IPS DF 6.9 (cell line): ENCODE measurements around the gene IRAK2.

Source experiments
- DNase-seq: peaks from one replicate; pipeline ENCODE4 v3.0.0-alpha.2; 2013; ENCODE audit warnings: low read depth, low spot score
- H3K27ac ChIP-seq: one replicate; pipeline ENCODE4 v1.5.1; 2013; ENCODE audit warnings: low read length, control low read depth
- H3K27me3 ChIP-seq: 2 replicates; pipeline ENCODE4 v1.6.1; 2013; ENCODE audit warnings: mild to moderate bottlenecking, low read length; ENCODE audit not compliant: control insufficient read depth, insufficient read depth
- H3K36me3 ChIP-seq: 2 replicates; pipeline ENCODE4 v1.6.1; 2013; ENCODE audit warnings: low read length; ENCODE audit not compliant: control insufficient read depth, insufficient read depth
- H3K4me1 ChIP-seq: 2 replicates; pipeline ENCODE4 v1.6.1; 2013; ENCODE audit warnings: low read length; ENCODE audit not compliant: control insufficient read depth, insufficient read depth
- H3K4me3 ChIP-seq: 2 replicates; pipeline ENCODE4 v1.5.1; 2013; ENCODE audit warnings: mild to moderate bottlenecking, low read length
- H3K9me3 ChIP-seq: 2 replicates; pipeline ENCODE4 v1.6.1; 2013; ENCODE audit warnings: low read length, inconsistent platforms; ENCODE audit not compliant: control insufficient read depth, insufficient read depth
- WGBS: extraction: QIAGEN DNeasy Blood & Tissue Kit; methylation state at CpG from one replicate; pipeline ENCODE4 v1.1.7; 2013; ENCODE audit warnings: mixed read lengths, missing lambda C conversion rate; ENCODE audit not compliant: insufficient read length, insufficient coverage; 5-methylcytosine and 5-hydroxymethylcytosine counted together

The IRAK2 gene

GRCh38 chr3:10224794-10225665, 60.3 kb downstream of the IRAK2 start:
- H3K27ac ChIP-seq: no peak overlapping the region
- H3K4me1 ChIP-seq: peaks cover 2% of the 10 kb centered on the region; the same call in 1 of the 2 replicates
- no peaks in the 10 kb centered on the region for H3K9me3 ChIP-seq
- H3K27me3 ChIP-seq: no peaks in the 10 kb centered on the region
- H3K36me3 ChIP-seq: no peaks in the 10 kb centered on the region
- H3K4me3 ChIP-seq: no peak overlapping the region
- WGBS: no CpG with 5 or more reads among the region's 4 CpGs
- DNase-seq: peak; percentile 68

DNA sequence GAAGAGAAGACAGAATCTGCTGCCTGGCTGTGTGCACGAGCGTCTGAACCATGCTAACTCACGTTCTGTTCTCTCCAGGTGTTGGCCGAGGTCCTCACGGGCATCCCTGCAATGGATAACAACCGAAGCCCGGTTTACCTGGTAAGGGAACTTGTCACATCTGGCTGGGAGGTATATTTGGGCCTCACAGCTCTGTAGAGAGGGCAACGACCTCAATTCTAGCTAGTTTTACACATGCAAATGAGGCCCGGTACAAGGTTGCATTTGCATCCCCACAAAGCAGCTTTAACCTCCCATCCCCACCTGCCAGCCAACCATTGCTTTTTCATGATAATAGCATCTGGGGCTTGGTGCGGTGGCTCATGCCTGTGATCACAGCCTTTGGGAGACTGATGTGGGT, 61.6 kb downstream of the IRAK2 start:
- H3K9me3 ChIP-seq: no peaks in the 10 kb centered on the region
- H3K4me1 ChIP-seq: peaks cover 2% of the 10 kb centered on the region; the same call in 1 of the 2 replicates
- H3K4me3 ChIP-seq: no peak overlapping the region
- peak overlapping the region; percentile 22 for H3K27ac ChIP-seq
- peak; percentile 92 for DNase-seq
- H3K27me3 ChIP-seq: no peaks in the 10 kb centered on the region
- no peaks in the 10 kb centered on the region for H3K36me3 ChIP-seq
- WGBS: no CpG with 5 or more reads among the region's 10 CpGs

DNA sequence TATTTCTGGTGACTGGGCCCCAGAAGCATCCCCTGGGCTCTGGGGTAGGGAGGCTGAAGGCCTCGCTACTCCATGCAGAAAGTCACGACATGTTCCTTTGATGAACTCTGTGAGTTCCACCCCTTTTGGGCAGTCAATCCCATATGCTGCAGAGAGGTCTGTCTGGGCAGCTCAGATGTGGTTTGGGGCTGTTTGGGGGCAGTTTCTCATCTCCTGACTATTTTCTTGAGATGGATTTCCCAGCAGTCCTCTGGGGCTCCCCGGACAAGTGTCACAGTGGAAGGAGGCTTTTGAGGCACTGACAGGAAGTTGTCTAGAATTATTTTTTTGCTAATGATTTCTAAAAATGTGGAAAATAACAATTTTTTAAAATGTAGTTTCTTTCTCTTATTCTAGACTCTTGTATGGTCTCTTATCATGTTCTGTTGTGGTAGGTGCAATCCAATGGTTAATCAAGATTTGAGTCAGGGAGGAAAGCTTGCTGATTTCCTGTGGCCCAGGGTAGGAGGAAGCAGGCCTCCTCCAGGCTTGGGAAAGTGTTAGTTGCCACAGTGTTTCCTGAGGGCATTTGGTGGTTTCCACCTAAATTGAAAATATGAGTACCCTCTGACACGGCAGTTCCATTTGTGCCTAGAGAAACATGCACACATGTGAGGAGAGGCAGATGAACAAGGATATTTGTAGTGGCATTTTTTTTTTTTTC, 63.7 kb downstream of the IRAK2 start:
- WGBS: no CpG with 5 or more reads among the region's 4 CpGs
- Histone ChIP-seq H3K4me3 (no peak overlapping the region), H3K27me3 (no peaks in the 10 kb centered on the region), H3K27ac (no peak overlapping the region), H3K9me3 (no peaks in the 10 kb centered on the region), H3K4me1 (peaks cover 2% of the 10 kb centered on the region; the same call in 1 of the 2 replicates), H3K36me3 (no peaks in the 10 kb centered on the region)
- no peak for DNase-seq

GRCh38 chr3:10229576-10229975, 64.9 kb downstream of the IRAK2 start:
- no peak for DNase-seq
- peaks cover 3% of the 10 kb centered on the region; the same call in 1 of the 2 replicates for H3K4me1 ChIP-seq
- H3K36me3 ChIP-seq: no peaks in the 10 kb centered on the region
- no peak overlapping the region for H3K4me3 ChIP-seq
- no peaks in the 10 kb centered on the region for H3K27me3 ChIP-seq
- H3K27ac ChIP-seq: no peak overlapping the region
- no peaks in the 10 kb centered on the region for H3K9me3 ChIP-seq
- WGBS: no CpG with 5 or more reads among the region's 7 CpGs

DNA sequence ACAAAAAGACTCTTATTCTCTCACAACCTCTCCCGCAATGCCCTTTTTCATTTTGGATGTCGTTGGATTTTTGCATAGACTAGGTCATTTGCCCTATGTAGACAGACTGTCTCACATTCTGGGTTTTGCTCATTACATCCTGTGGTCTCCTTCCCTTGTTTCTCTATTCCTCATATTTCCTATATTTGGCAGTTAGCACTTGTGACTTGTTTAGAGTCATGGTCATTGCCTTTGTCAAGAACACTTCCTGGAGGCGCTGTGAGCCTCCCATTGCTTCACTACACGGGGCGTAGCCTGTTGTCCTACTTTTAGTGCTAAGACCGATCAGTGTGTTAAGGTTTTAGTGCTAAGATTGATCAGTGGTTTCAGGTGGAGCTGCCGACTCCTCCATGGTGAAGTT, 67.4 kb downstream of the IRAK2 start:
- Histone ChIP-seq H3K27me3 (no peaks in the 10 kb centered on the region), H3K9me3 (no peaks in the 10 kb centered on the region), H3K27ac (no peak overlapping the region), H3K4me3 (no peak overlapping the region), H3K36me3 (no peaks in the 10 kb centered on the region), H3K4me1 (0 out of 2 replicates have a peak, but pooled peaks cover 2% of the 10 kb centered on the region)
- no CpG with 5 or more reads among the region's 7 CpGs for WGBS
- no peak for DNase-seq

- Histone ChIP-seq H3K9me3 (no peaks in the 10 kb centered on the region), H3K4me1 (peaks cover 3% of the 10 kb centered on the region; the same call in 1 of the 2 replicates), H3K4me3 (no peak overlapping the region), H3K27me3 (no peaks in the 10 kb centered on the region), H3K36me3 (no peaks in the 10 kb centered on the region), H3K27ac (no peak overlapping the region)
- no CpG with 5 or more reads among the region's 13 CpGs for WGBS
- no peak for DNase-seq
Measured at GRCh38 chr3:10233988-10234387, 69.3 kb downstream of the IRAK2 start.

- DNase-seq: no peak
- H3K4me3 ChIP-seq: no peak overlapping the region
Measured at GRCh38 chr3:10234526-10235230, 70.0 kb downstream of the IRAK2 start.

DNA sequence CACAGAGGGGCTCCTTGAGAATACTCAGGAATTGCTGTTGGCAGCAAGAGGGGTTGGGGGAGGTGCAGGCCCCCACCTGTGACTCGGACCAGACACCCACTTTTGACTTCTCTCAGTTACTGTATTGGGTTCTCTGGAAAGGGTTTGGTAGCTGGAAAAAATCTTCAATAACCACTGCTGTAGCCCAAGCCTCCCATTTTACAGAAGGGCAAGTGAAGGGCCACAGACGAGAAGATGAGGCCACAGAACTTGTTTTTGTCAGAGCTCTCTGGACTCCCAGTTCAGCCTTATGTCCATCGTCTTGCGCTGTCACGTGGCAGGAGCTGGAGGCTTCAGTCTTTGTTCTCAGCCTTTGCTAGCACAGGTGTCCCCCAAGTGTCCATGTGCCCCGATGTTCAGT, 70.8 kb downstream of the IRAK2 start:
- Histone ChIP-seq H3K36me3 (no peaks in the 10 kb centered on the region), H3K9me3 (no peaks in the 10 kb centered on the region), H3K27me3 (no peaks in the 10 kb centered on the region), H3K4me1 (peaks cover 3% of the 10 kb centered on the region; the same call in 1 of the 2 replicates), H3K27ac (no peak overlapping the region), H3K4me3 (no peak overlapping the region)
- no peak for DNase-seq
- WGBS: no CpG with 5 or more reads among the region's 6 CpGs

More at GRCh38 chr3:10234526-10235230, 70.0 kb downstream of the IRAK2 start:
- no peaks in the 10 kb centered on the region for H3K36me3 ChIP-seq
- no peaks in the 10 kb centered on the region for H3K27me3 ChIP-seq
- peaks cover 3% of the 10 kb centered on the region; the same call in 1 of the 2 replicates for H3K4me1 ChIP-seq
- WGBS: no CpG with 5 or more reads among the region's 36 CpGs
- no peaks in the 10 kb centered on the region for H3K9me3 ChIP-seq
- no peak overlapping the region for H3K27ac ChIP-seq

DNA sequence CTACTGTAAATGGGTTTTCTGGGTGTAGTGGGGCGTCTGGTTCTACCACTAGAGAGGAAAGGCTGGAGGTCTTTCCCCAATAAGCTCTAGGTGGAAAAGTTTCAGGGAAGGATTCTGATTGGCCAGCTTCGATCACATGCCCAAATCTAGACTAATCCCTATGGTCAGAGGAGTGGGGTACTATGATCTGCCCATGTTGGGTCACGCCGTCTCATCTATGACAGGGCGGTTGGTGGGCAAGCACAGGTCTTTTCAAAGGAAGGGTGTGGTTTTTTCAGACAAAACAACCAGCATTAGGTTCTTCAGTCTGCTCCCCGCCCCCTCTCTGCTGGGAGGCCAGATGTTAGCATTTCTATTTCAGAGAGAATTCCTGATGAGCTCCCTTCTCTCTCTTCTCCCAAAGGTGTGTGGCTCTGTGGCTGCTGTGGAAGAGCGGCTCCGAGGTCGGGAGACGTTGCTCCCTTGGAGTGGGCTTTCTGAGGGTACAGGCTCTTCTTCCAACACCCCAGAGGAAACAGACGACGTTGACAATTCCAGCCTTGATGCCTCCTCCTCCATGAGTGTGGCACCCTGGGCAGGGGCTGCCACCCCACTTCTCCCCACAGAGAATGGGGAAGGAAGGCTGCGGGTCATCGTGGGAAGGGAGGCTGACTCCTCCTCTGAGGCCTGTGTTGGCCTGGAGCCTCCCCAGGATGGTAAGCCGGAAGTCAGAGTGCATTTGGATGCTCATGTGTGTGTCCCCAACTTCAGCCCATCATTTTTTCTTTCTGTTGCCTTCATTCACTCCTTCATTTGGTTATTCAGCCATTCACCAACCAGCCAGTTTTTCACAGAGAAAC, 73.8 kb downstream of the IRAK2 start:
- Histone ChIP-seq H3K4me1 (peaks cover 3% of the 10 kb centered on the region; the same call in 1 of the 2 replicates), H3K36me3 (no peaks in the 10 kb centered on the region), H3K27ac (no peak overlapping the region), H3K27me3 (no peaks in the 10 kb centered on the region), H3K9me3 (no peaks in the 10 kb centered on the region), H3K4me3 (no peak overlapping the region)
- no peak for DNase-seq
- no CpG with 5 or more reads among the region's 15 CpGs for WGBS
